ENCODE measurements around the gene AGPAT2. TPM values are rescaled to one million over a fixed set of nuclear protein-coding genes. Genes with fewer than 3 reads are reported as not detected.
A peak's percentile ranks its signal among the peaks of the same experiment; 100 is the strongest.

Gene AGPAT2
- total and polyA plus RNA-seq, 2 experiments from 2014 or later, result 125 to 242 TPM

GRCh38 chr9:136626740-136627642 lies 60.3 kb downstream of the AGPAT2 start:
- 46% methylated on average over 21 of the region's 25 CpGs for WGBS (ENCODE audit: low lambda C conversion rate, missing lambda C conversion rate)
- TF ChIP-seq EZH2 (IDR thresholded peaks at IDR 0.05; ENCODE audit: borderline replicate concordance) (no peak), CTCF (IDR thresholded peaks at IDR 0.05; ENCODE audit: poor library complexity) (no peak), EZH2phosphoT487 (IDR thresholded peaks at IDR 0.05; ENCODE audit: low read depth, severe bottlenecking, unreplicated experiment) (peak; percentile 94)
- no peak overlapping the region for H3K27ac ChIP-seq
- H3K4me2 ChIP-seq, result peak overlapping the region; percentile 56
- H3K79me2 ChIP-seq, result no peaks in the 10 kb centered on the region
- H3K27me3 ChIP-seq, result no peaks in the 10 kb centered on the region
- peaks cover 40% of the 10 kb centered on the region for H3K4me1 ChIP-seq (ENCODE audit: insufficient read depth)
- no peak overlapping the region for H3K4me3 ChIP-seq
- H2AFZ ChIP-seq, result no peak overlapping the region
- H3K9me3 ChIP-seq (ENCODE audit: low read depth), result no peaks in the 10 kb centered on the region
- no peaks in the 10 kb centered on the region for H3K9me2 ChIP-seq (replicated peaks; ENCODE audit: insufficient read depth)
- no peaks in the 10 kb centered on the region for H4K20me1 ChIP-seq (ENCODE audit: insufficient read depth, poor library complexity, severe bottlenecking)
- peak; percentile 66 for DNase-seq (ENCODE audit: low spot score)
- H3K36me3 ChIP-seq (replicated peaks; ENCODE audit: insufficient read depth, low read depth), result no peaks in the 10 kb centered on the region

GRCh38 chr9:136626066-136626725 lies 61.1 kb downstream of the AGPAT2 start:
- TF ChIP-seq EZH2phosphoT487 (IDR thresholded peaks at IDR 0.05; ENCODE audit: low read depth, severe bottlenecking, unreplicated experiment) (no peak), CTCF (IDR thresholded peaks at IDR 0.05; ENCODE audit: poor library complexity) (no peak), EZH2 (IDR thresholded peaks at IDR 0.05; ENCODE audit: borderline replicate concordance) (no peak)
- Histone ChIP-seq H3K4me2 (peak overlapping the region; percentile 56), H3K9me2 (replicated peaks; ENCODE audit: insufficient read depth) (no peaks in the 10 kb centered on the region), H3K27ac (no peak overlapping the region), H3K79me2 (no peaks in the 10 kb centered on the region), H3K4me1 (ENCODE audit: insufficient read depth) (peaks cover 43% of the 10 kb centered on the region), H3K36me3 (replicated peaks; ENCODE audit: insufficient read depth, low read depth) (no peaks in the 10 kb centered on the region), H2AFZ (no peak overlapping the region), H3K4me3 (no peak overlapping the region), H4K20me1 (ENCODE audit: insufficient read depth, poor library complexity, severe bottlenecking) (no peaks in the 10 kb centered on the region), H3K27me3 (no peaks in the 10 kb centered on the region), H3K9me3 (ENCODE audit: low read depth) (no peaks in the 10 kb centered on the region)
- 66% methylated on average over 22 of the region's 30 CpGs for WGBS (ENCODE audit: low lambda C conversion rate, missing lambda C conversion rate)
- DNase-seq (ENCODE audit: low spot score), result no peak

- Histone ChIP-seq H3K4me1 (ENCODE audit: insufficient read depth) (peaks cover 51% of the 10 kb centered on the region), H3K27ac (no peak overlapping the region), H3K9me2 (replicated peaks; ENCODE audit: insufficient read depth) (no peaks in the 10 kb centered on the region), H3K79me2 (no peaks in the 10 kb centered on the region), H3K36me3 (replicated peaks; ENCODE audit: insufficient read depth, low read depth) (no peaks in the 10 kb centered on the region), H3K9me3 (ENCODE audit: low read depth) (no peaks in the 10 kb centered on the region), H4K20me1 (ENCODE audit: insufficient read depth, poor library complexity, severe bottlenecking) (no peaks in the 10 kb centered on the region), H2AFZ (no peak overlapping the region), H3K4me3 (no peak overlapping the region), H3K27me3 (no peaks in the 10 kb centered on the region), H3K4me2 (no peak overlapping the region)
- 40% methylated on average over 16 of the region's 19 CpGs for WGBS (ENCODE audit: low lambda C conversion rate, missing lambda C conversion rate)
- DNase-seq (ENCODE audit: low spot score), result peak; percentile 80
- TF ChIP-seq CTCF (IDR thresholded peaks at IDR 0.05; ENCODE audit: poor library complexity) (peak; percentile 63), EZH2phosphoT487 (IDR thresholded peaks at IDR 0.05; ENCODE audit: low read depth, severe bottlenecking, unreplicated experiment) (no peak)
Observed at GRCh38 chr9:136625101-136626065, 61.9 kb downstream of the AGPAT2 start.
